Measurements from ENCODE around the gene ADARB2.

Gene ADARB2

GRCh38 chr10:1200866-1201807, 536.2 kb downstream of the ADARB2 start:
- no peak for TF ChIP-seq CTCF (IDR thresholded peaks at IDR 0.05; ENCODE audit: control insufficient read depth, insufficient read depth, low read depth, low read length, missing control alignments)
- no peak overlapping the region for H3K4me3 ChIP-seq (ENCODE audit: control insufficient read depth, low read depth, low read length)
- DNase-seq (ENCODE audit: low read depth), result no peak

- no peak overlapping the region for H3K4me3 ChIP-seq (ENCODE audit: control insufficient read depth, low read depth, low read length)
- TF ChIP-seq CTCF (IDR thresholded peaks at IDR 0.05; ENCODE audit: control insufficient read depth, insufficient read depth, low read depth, low read length, missing control alignments), result no peak
- DNase-seq (ENCODE audit: low read depth), result no peak
Measured at GRCh38 chr10:1199897-1200721, 537.2 kb downstream of the ADARB2 start.

GRCh38 chr10:1199345-1199673, 538.0 kb downstream of the ADARB2 start:
- no peak overlapping the region for H3K4me3 ChIP-seq (ENCODE audit: control insufficient read depth, low read depth, low read length)
- TF ChIP-seq CTCF (IDR thresholded peaks at IDR 0.05; ENCODE audit: control insufficient read depth, insufficient read depth, low read depth, low read length, missing control alignments), result no peak
- DNase-seq (ENCODE audit: low read depth), result no peak

- no peak for TF ChIP-seq CTCF (IDR thresholded peaks at IDR 0.05; ENCODE audit: control insufficient read depth, insufficient read depth, low read depth, low read length, missing control alignments)
- H3K4me3 ChIP-seq (ENCODE audit: control insufficient read depth, low read depth, low read length), result no peak overlapping the region
- DNase-seq (ENCODE audit: low read depth), result no peak
Measured at GRCh38 chr10:1198453-1199344, 538.6 kb downstream of the ADARB2 start.

GRCh38 chr10:1197384-1197783, 539.9 kb downstream of the ADARB2 start:
- no peak for TF ChIP-seq CTCF (IDR thresholded peaks at IDR 0.05; ENCODE audit: control insufficient read depth, insufficient read depth, low read depth, low read length, missing control alignments)
- no peak overlapping the region for H3K4me3 ChIP-seq (ENCODE audit: control insufficient read depth, low read depth, low read length)
- DNase-seq (ENCODE audit: low read depth), result no peak

- no peak for TF ChIP-seq CTCF (IDR thresholded peaks at IDR 0.05; ENCODE audit: control insufficient read depth, insufficient read depth, low read depth, low read length, missing control alignments)
- no peak for DNase-seq (ENCODE audit: low read depth)
Measured at GRCh38 chr10:1196656-1197055, 540.7 kb downstream of the ADARB2 start.

More at GRCh38 chr10:1196656-1197055, 540.7 kb downstream of the ADARB2 start:
- no peak overlapping the region for H3K4me3 ChIP-seq (ENCODE audit: control insufficient read depth, low read depth, low read length)

Data from AG09309 (cell line).